Lower leg skin (tissue), 4 donors: ENCODE data around the gene GLS. TPM values are rescaled to one million over a fixed set of nuclear protein-coding genes. Genes with fewer than 3 reads are reported as not detected.

Experiments used
- DNase-seq, 2 donors: peaks; one replicate each; pipeline ENCODE4 v3.0.0-alpha.2; 2019; ENCODE audit warnings: low spot score in 2 of 2
- H3K4me3 ChIP-seq: fragments of 200-600 bp; sonication (generic); 2 replicates; pipeline ENCODE4 v1.5.1; 2017; ENCODE audit warnings: mild to moderate bottlenecking, low read depth; ENCODE audit not compliant: poor library complexity, severe bottlenecking
- CTCF ChIP-seq, 3 donors: fragments of 450-650 bp; IDR thresholded peaks; one replicate each; pipeline ENCODE4 v1.5.1; 2016; ENCODE audit warnings: antibody characterized with exemption in 3 of 3, mild to moderate bottlenecking in 3 of 3, moderate library complexity in 2 of 3
- POLR2A ChIP-seq, 2 donors: fragments of 450-650 bp; IDR thresholded peaks; one replicate each; pipeline ENCODE4 v1.6.1; 2016 to 2017; ENCODE audit warnings: antibody characterized with exemption in 2 of 2, mild to moderate bottlenecking in 1 of 2, moderate library complexity in 1 of 2
- WGBS, 2 donors: methylation state at CpG; one replicate each; pipeline ENCODE4 v1.1.5; 2018; 5-methylcytosine and 5-hydroxymethylcytosine counted together
- intact Hi-C: fragments of 100-400 bp; cut with DNase I; formaldehyde crosslinking; loops from one replicate; pipeline ENCODE4 v1.15.0; 2023; ENCODE audit warnings: low total_unique reads
- total RNA-seq, 4 donors: library from RNA; depleted of rRNA; stranded (reverse); fragments of >200 nt; gene quantifications; one replicate each; pipeline ENCODE4 v1.1.0, GENCODE V29; 2016

GLS gene
- total RNA-seq, 4 donors from 2014 or later, result 55.3 to 86.2 (median 67.6) TPM

DNA sequence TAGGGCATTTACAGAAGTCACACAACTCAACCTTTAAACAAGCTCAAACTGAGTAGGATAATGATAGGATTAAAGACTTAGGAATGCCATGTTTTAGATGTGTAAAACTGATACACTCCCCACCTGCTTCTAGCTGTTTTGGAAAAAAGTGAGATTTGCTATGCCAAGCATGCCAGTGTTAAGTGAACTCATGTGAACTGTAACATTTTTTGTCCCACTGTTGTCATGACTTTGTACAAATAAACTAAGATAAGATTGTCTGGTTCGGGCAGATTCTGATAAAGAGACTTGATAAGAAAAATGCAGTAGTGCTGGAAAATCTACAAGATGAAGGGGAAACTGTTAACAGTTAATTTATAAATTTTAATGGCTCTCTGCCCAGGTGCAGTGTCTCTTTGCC lies 66.5 kb downstream of the GLS start:
- 23 to 30% methylated on average over 1 of the region's 1 CpG for WGBS, 2 donors
- no peak for DNase-seq
- TF ChIP-seq CTCF (IDR thresholded peaks at IDR 0.05) (no peak), POLR2A (IDR thresholded peaks at IDR 0.05) (no peak)
- intact Hi-C loops, result no loop called here
- no peak overlapping the region for H3K4me3 ChIP-seq

DNA sequence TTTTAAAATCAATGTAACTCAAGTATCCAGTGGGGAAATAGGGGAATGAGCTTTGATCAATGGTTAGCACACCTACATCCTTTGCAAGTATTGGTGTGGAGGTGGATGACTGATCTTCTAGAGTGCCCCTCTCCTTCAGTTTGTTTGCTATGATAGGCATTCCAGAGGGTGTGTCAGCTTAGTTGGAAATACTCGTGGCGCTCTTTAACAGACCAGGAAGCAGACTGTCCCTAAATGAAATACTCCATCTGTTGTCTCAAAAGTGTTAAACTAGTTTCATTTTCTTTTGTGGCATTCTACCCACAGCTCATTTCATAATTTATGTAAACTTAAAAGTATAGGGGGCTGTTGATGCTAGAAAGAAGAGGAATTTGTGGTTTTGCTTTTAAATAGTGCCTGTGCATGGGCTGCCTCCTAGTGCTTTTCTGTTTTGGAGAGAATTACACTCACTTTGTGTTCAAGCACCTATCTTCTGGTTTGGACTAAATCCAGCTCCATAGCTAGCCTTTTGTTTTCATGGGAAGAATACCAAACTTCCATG lies 67.2 kb downstream of the GLS start:
- intact Hi-C loops, result no loop called here
- DNase-seq, result no peak
- H3K4me3 ChIP-seq, result no peak overlapping the region
- TF ChIP-seq POLR2A (IDR thresholded peaks at IDR 0.05), result no peak
- no peak for TF ChIP-seq CTCF (IDR thresholded peaks at IDR 0.05)
- 10 to 15% methylated on average over 2 of the region's 2 CpGs for WGBS, 2 donors

GRCh38 chr2:190948671-190949070 lies 68.0 kb downstream of the GLS start:
- no peak for DNase-seq
- TF ChIP-seq CTCF (IDR thresholded peaks at IDR 0.05) (no peak), POLR2A (IDR thresholded peaks at IDR 0.05) (no peak)
- no peak overlapping the region for H3K4me3 ChIP-seq
- intact Hi-C loops, result no loop called here
- 58 to 60% methylated on average over 2 of the region's 2 CpGs for WGBS, 2 donors

- no peak for DNase-seq
- H3K4me3 ChIP-seq, result no peak overlapping the region
- WGBS, 2 donors, result 94 to 95% methylated on average over 3 of the region's 3 CpGs
- TF ChIP-seq CTCF (IDR thresholded peaks at IDR 0.05), result no peak
- TF ChIP-seq POLR2A (IDR thresholded peaks at IDR 0.05), result no peak
- intact Hi-C loops, result no loop called here
These were observed 70.0 kb downstream of the GLS start for GRCh38 chr2:190950566-190950991.

DNA sequence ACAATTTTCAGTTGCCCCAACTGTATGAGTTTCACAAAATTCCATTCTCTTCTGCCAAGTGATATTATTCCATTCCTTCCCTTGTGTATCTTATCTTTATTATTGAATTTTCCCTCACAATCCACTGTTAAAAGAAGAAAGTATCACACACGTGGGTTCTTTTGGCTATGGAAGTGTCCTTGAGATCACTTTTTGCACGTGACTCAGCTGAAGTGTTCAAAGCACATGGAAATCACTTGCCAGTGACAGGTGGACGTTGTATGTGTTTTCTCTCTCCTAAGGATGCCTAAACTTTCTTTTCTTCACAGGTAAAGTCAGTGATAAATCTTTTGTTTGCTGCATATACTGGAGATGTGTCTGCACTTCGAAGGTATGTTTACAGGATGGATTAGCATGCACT lies 72.6 kb downstream of the GLS start:
- H3K4me3 ChIP-seq, result no peak overlapping the region
- no peak for DNase-seq
- 66 to 73% methylated on average over 4 of the region's 4 CpGs for WGBS, 2 donors
- no peak for TF ChIP-seq POLR2A (IDR thresholded peaks at IDR 0.05)
- no peak for TF ChIP-seq CTCF (IDR thresholded peaks at IDR 0.05)
- intact Hi-C loops, result no loop called here
